Left lung (tissue), 10 donors: ENCODE measurements around the gene RRAGB. TPM values are rescaled to one million over a fixed set of nuclear protein-coding genes. Genes with fewer than 3 reads are reported as not detected.

Experiments
- ATAC-seq: fragments of 200-7000 bp; cut with Tn5 transposase; one replicate; pipeline ENCODE4 v1.9.1; 2020; ENCODE audit warnings: moderate library complexity
- DNase-seq, 4 donors: peaks; one replicate each; pipeline ENCODE4 v3.0.0-alpha.2; 2013 to 2020
- H3K27ac ChIP-seq, 2 donors: fragments of 200-600 bp; sonication (generic) in 1 of 2; one replicate each; pipeline versions ENCODE4 v1.5.0 to v1.8.0; 2020 to 2021
- H3K27me3 ChIP-seq, 2 donors: fragments of 200-600 bp; sonication (generic) in 1 of 2; one replicate each; pipeline versions ENCODE4 v1.5.0 to v1.8.0; 2020 to 2021
- H3K36me3 ChIP-seq, 2 donors: fragments of 200-600 bp; sonication (generic) in 1 of 2; one replicate each; pipeline versions ENCODE4 v1.5.0 to v1.8.0; 2020 to 2021
- H3K4me1 ChIP-seq, 2 donors: fragments of 200-600 bp; one replicate each; pipeline ENCODE4 v1.8.0; 2021
- H3K4me3 ChIP-seq, 2 donors: fragments of 200-600 bp; sonication (generic) in 1 of 2; one replicate each; pipeline versions ENCODE4 v1.5.0 to v1.8.0; 2020 to 2021; ENCODE audit warnings: mild to moderate bottlenecking in 1 of 2
- H3K9me3 ChIP-seq, 2 donors: fragments of 200-600 bp; sonication (generic) in 1 of 2; one replicate each; pipeline versions ENCODE4 v1.5.0 to v1.8.0; 2020 to 2021
- CTCF ChIP-seq, 2 donors: fragments of 200-600 bp; sonication (generic) in 1 of 2; IDR thresholded peaks; one replicate each; pipeline versions ENCODE4 v1.5.0 to v1.8.0; 2021; ENCODE audit warnings: antibody characterized with exemption in 2 of 2
- intact Hi-C, 2 donors: fragments of 100-400 bp; cut with DNase I; formaldehyde crosslinking; loops; one replicate each; pipeline versions ENCODE4 v1.11.2 to v1.14.2; 2022
- polyA plus RNA-seq, 6 donors: library from polyadenylated mRNA; unstranded; fragments of 120-200 nt; gene quantifications; one replicate each; pipeline ENCODE4 v1.2.1, GENCODE V29; 2013; ENCODE audit not compliant: insufficient read length in 6 of 6
- total RNA-seq, 2 donors: library from RNA; stranded (reverse); fragmentation: NEBNext Ultra II Directional; extraction: Animal tissue kit (Norgen Biotek cat#: 25700); gene quantifications; one replicate each; pipeline ENCODE4 v1.2.1, GENCODE V29; 2021
- donor health status: DM: no; HTN: yes; CAD: no.
- donor health status: DM: no; HTN: no; CAD: no.

The RRAGB gene
- total and polyA plus RNA-seq, 8 donors, result 14.5 to 54.2 (median 39.6) TPM

- H3K4me1 ChIP-seq, result no peaks in the 10 kb centered on the region
- TF ChIP-seq CTCF (IDR thresholded peaks at IDR 0.05), result no peak
- no peaks in the 10 kb centered on the region for H3K27me3 ChIP-seq
- no peaks in the 10 kb centered on the region for H3K36me3 ChIP-seq
- H3K9me3 ChIP-seq, result no peaks in the 10 kb centered on the region
- no peak overlapping the region for H3K27ac ChIP-seq
- H3K4me3 ChIP-seq, result no peak overlapping the region
- intact Hi-C loops, result no loop called here
- ATAC-seq, result peak; percentile 50
- DNase-seq, result no peak
Observed at GRCh38 chrX:55787063-55787462, 69.5 kb downstream of the RRAGB start.

GRCh38 chrX:55787727-55788126 lies 70.2 kb downstream of the RRAGB start:
- no peak for TF ChIP-seq CTCF (IDR thresholded peaks at IDR 0.05)
- Histone ChIP-seq H3K27me3 (no peaks in the 10 kb centered on the region), H3K36me3 (no peaks in the 10 kb centered on the region), H3K4me3 (no peak overlapping the region), H3K9me3 (no peaks in the 10 kb centered on the region), H3K4me1 (no peaks in the 10 kb centered on the region), H3K27ac (no peak overlapping the region)
- ATAC-seq (no peak), DNase-seq (no peak)
- intact Hi-C loops, result no loop called here

GRCh38 chrX:55794405-55794804 lies 76.9 kb downstream of the RRAGB start:
- Histone ChIP-seq H3K4me3 (no peak overlapping the region), H3K9me3 (no peaks in the 10 kb centered on the region), H3K27me3 (no peaks in the 10 kb centered on the region), H3K27ac (no peak overlapping the region), H3K36me3 (no peaks in the 10 kb centered on the region), H3K4me1 (no peaks in the 10 kb centered on the region)
- no peak for TF ChIP-seq CTCF (IDR thresholded peaks at IDR 0.05)
- DNase-seq (no peak), ATAC-seq (no peak)
- intact Hi-C loops, result no loop called here

GRCh38 chrX:55796496-55796895 lies 78.9 kb downstream of the RRAGB start:
- no peaks in the 10 kb centered on the region for H3K36me3 ChIP-seq
- DNase-seq, result peak in 1 of 4 donors; percentile 1
- no peak overlapping the region for H3K27ac ChIP-seq
- no peaks in the 10 kb centered on the region for H3K9me3 ChIP-seq
- H3K27me3 ChIP-seq, result no peaks in the 10 kb centered on the region
- no peaks in the 10 kb centered on the region for H3K4me1 ChIP-seq
- intact Hi-C loops, result no loop called here
- no peak overlapping the region for H3K4me3 ChIP-seq
- no peak for TF ChIP-seq CTCF (IDR thresholded peaks at IDR 0.05)
- ATAC-seq, result peak; percentile 80

- no peaks in the 10 kb centered on the region for H3K36me3 ChIP-seq
- no peak overlapping the region for H3K27ac ChIP-seq
- intact Hi-C loops, result no loop called here
- DNase-seq, result peak in 1 of 4 donors; percentile 7
- peak; percentile 47 for ATAC-seq
- H3K9me3 ChIP-seq, result no peaks in the 10 kb centered on the region
- no peak for TF ChIP-seq CTCF (IDR thresholded peaks at IDR 0.05)
- no peak overlapping the region for H3K4me3 ChIP-seq
- H3K27me3 ChIP-seq, result no peaks in the 10 kb centered on the region
- no peaks in the 10 kb centered on the region for H3K4me1 ChIP-seq
Observed at GRCh38 chrX:55801811-55802210, 84.3 kb downstream of the RRAGB start.

Other genes with a start within 250 kb of the RRAGB start
- gene USP51, start 227.9 kb upstream of the RRAGB start, total RNA-seq, result 1 to 10 TPM; 3.0 to 3.3 TPM
- 10 to 100 TPM in 2 of 6 donors, 1 to 10 TPM in 4; 7.8 to 10.3 (median 9.9) TPM for gene USP51, start 227.9 kb upstream of the RRAGB start, polyA plus RNA-seq
- not detected for gene FOXR2, start 94.3 kb upstream of the RRAGB start, total RNA-seq
- gene FOXR2, start 94.3 kb upstream of the RRAGB start, polyA plus RNA-seq, result not detected